ENCODE measurements around the gene KLHL29.

Gene KLHL29

DNA sequence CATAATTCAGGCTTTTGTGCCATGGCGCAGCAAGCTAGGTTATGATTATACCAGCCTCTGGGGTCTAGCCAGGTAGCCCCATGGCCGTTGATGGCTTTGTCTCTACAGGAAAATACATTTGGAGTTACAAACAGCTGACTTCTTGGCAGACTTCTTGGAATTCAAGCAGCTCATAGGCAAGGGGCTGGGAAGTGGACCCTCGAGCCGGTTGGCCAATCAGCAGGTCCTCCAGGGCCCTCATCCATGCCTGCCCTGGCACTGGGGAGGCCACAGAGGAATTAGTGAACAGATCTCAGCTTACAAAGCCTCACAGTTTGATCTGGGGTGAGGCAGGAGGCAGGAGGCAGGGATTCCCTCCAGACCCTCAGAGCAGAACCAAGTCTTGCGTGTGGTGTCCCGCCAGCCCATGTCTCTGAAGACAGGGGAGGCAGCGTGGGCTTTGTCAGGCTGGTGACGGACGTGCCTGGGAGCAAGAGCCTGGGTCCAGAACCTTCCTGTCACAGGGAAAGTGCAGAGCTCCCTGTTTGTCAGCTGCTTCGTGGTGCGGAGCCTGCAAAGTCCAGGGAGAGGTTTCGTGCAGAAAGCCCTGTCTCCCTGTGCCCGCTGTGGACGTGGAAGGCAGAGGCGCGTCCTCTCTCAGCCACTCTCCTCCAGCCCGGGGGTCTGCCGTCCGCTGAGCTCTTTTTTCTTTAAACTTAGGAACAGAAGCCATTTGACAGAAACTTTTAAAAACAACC, 131.7 kb downstream of the KLHL29 start:
- H3K4me2 ChIP-seq (ENCODE audit: low read depth, low read length, poor library complexity, severe bottlenecking) = no peak overlapping the region
- H3K4me1 ChIP-seq (ENCODE audit: insufficient read depth, low read length, poor library complexity, severe bottlenecking) = no peaks in the 10 kb centered on the region
- H3K79me2 ChIP-seq (ENCODE audit: insufficient read depth, low read length) = no peaks in the 10 kb centered on the region
- no peaks in the 10 kb centered on the region for H3K27me3 ChIP-seq (ENCODE audit: insufficient read depth, low read length, poor library complexity, severe bottlenecking)
- no peaks in the 10 kb centered on the region for H4K20me1 ChIP-seq (ENCODE audit: insufficient read depth, low read length, poor library complexity, severe bottlenecking)
- no peaks in the 10 kb centered on the region for H3K36me3 ChIP-seq (ENCODE audit: insufficient read depth, low read length)
- no peak overlapping the region for H3K9ac ChIP-seq (ENCODE audit: low read depth, low read length, poor library complexity, severe bottlenecking)
- no peaks in the 10 kb centered on the region for H3F3A ChIP-seq (ENCODE audit: low read depth)
- H2AFZ ChIP-seq (ENCODE audit: low read length) = no peak overlapping the region
- no peak overlapping the region for H3K4me3 ChIP-seq (ENCODE audit: low read length, poor library complexity, severe bottlenecking)
- no peaks in the 10 kb centered on the region for H3K9me3 ChIP-seq (ENCODE audit: insufficient read depth, low read depth, low read length)
- TF ChIP-seq CTCF (conservative IDR thresholded peaks at IDR 0.05; ENCODE audit: low read length) (no peak), EZH2phosphoT487 (IDR thresholded peaks at IDR 0.05; ENCODE audit: borderline replicate concordance) (no peak)
- H3K9me2 ChIP-seq (replicated peaks; ENCODE audit: low read depth, low read length) = no peaks in the 10 kb centered on the region

DNA sequence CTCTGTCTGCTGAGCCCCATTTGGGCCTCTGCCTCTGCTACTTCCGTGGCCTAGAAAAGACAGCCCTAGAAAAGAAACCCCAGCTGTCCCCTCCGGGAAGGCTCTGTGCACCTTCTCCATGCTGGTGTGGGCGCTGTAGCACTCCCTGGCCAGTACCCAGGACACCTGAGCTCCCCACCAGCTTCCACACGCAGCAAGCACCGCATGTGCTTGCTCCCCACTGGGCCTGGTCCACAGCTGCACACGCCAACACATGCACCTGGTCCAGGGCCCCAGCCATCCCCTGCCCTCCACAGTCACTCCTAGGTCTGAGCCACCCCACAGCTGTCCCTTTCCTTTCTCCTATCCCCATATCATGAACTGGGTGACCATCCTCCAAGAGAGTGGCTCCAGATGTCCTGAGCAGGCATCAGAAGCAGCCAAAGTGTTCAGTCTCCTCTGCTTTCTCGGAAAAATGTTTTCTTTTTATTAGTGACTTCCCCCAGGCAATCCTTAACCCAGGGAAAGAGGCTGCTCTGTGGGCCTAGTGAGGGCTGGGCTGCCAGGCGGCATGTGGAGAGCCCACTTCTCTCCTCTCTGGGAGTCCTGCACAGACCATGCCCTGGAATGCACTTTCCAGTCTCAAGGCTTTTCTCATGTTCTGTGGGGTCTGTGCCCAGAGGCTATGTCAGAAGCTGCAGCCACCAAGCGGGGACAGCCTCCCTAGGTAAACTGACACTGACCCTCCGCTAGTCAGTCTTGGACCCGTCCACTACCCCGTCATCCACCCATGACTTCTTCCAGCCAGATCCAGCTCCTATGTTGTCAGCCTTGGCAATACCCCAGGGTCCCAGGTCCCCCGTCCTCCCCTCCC, 133.7 kb downstream of the KLHL29 start:
- no peaks in the 10 kb centered on the region for H3K36me3 ChIP-seq (ENCODE audit: insufficient read depth, low read length)
- H3F3A ChIP-seq (ENCODE audit: low read depth) = no peaks in the 10 kb centered on the region
- H2AFZ ChIP-seq (ENCODE audit: low read length) = no peak overlapping the region
- H3K4me3 ChIP-seq (ENCODE audit: low read length, poor library complexity, severe bottlenecking) = no peak overlapping the region
- H3K9me2 ChIP-seq (replicated peaks; ENCODE audit: low read depth, low read length) = no peaks in the 10 kb centered on the region
- TF ChIP-seq EZH2phosphoT487 (IDR thresholded peaks at IDR 0.05; ENCODE audit: borderline replicate concordance) (no peak), CTCF (conservative IDR thresholded peaks at IDR 0.05; ENCODE audit: low read length) (no peak)
- H3K79me2 ChIP-seq (ENCODE audit: insufficient read depth, low read length) = no peaks in the 10 kb centered on the region
- no peaks in the 10 kb centered on the region for H3K27me3 ChIP-seq (ENCODE audit: insufficient read depth, low read length, poor library complexity, severe bottlenecking)
- H3K4me2 ChIP-seq (ENCODE audit: low read depth, low read length, poor library complexity, severe bottlenecking) = no peak overlapping the region
- H3K9me3 ChIP-seq (ENCODE audit: insufficient read depth, low read depth, low read length) = no peaks in the 10 kb centered on the region
- no peak overlapping the region for H3K9ac ChIP-seq (ENCODE audit: low read depth, low read length, poor library complexity, severe bottlenecking)
- no peaks in the 10 kb centered on the region for H4K20me1 ChIP-seq (ENCODE audit: insufficient read depth, low read length, poor library complexity, severe bottlenecking)
- no peaks in the 10 kb centered on the region for H3K4me1 ChIP-seq (ENCODE audit: insufficient read depth, low read length, poor library complexity, severe bottlenecking)

DNA sequence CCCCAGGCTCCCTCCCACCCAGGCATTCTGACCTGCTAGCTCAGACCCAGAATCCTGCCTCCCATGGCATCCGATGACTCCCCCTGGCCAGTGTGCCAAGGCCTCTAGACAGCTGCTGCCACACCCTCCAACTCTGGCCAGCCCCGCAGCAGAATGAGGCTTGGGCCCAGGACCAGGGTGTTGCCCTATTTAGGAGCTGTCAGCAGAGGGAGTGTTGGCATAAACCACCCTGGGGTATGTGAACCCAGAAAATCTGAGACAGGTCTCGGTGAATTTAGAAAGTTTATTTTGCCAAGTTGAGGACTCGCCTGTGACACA, 134.3 kb downstream of the KLHL29 start:
- Histone ChIP-seq H3K79me2 (ENCODE audit: insufficient read depth, low read length) (no peaks in the 10 kb centered on the region), H3K9ac (ENCODE audit: low read depth, low read length, poor library complexity, severe bottlenecking) (no peak overlapping the region)

More for the DNA sequence above, 134.3 kb downstream of the KLHL29 start:
- H3K4me2 ChIP-seq (ENCODE audit: low read depth, low read length, poor library complexity, severe bottlenecking) = no peak overlapping the region
- H3K4me3 ChIP-seq (ENCODE audit: low read length, poor library complexity, severe bottlenecking) = no peak overlapping the region
- no peaks in the 10 kb centered on the region for H3K9me2 ChIP-seq (replicated peaks; ENCODE audit: low read depth, low read length)
- no peaks in the 10 kb centered on the region for H3F3A ChIP-seq (ENCODE audit: low read depth)
- H3K4me1 ChIP-seq (ENCODE audit: insufficient read depth, low read length, poor library complexity, severe bottlenecking) = no peaks in the 10 kb centered on the region
- H3K36me3 ChIP-seq (ENCODE audit: insufficient read depth, low read length) = no peaks in the 10 kb centered on the region
- no peak overlapping the region for H2AFZ ChIP-seq (ENCODE audit: low read length)
- H3K27me3 ChIP-seq (ENCODE audit: insufficient read depth, low read length, poor library complexity, severe bottlenecking) = no peaks in the 10 kb centered on the region
- TF ChIP-seq CTCF (conservative IDR thresholded peaks at IDR 0.05; ENCODE audit: low read length) (no peak; the same call in 1 of the 2 replicates), EZH2phosphoT487 (IDR thresholded peaks at IDR 0.05; ENCODE audit: borderline replicate concordance) (no peak)
- no peaks in the 10 kb centered on the region for H4K20me1 ChIP-seq (ENCODE audit: insufficient read depth, low read length, poor library complexity, severe bottlenecking)
- no peaks in the 10 kb centered on the region for H3K9me3 ChIP-seq (ENCODE audit: insufficient read depth, low read depth, low read length)

Data from Loucy (cell line).